ENCODE measurements around the gene UVRAG. TPM values are rescaled to one million over a fixed set of nuclear protein-coding genes. Genes with fewer than 3 reads are reported as not detected.

UVRAG gene
- total RNA-seq, 6 donors from 2014 or later = 23.3 to 72.3 (median 28.5) TPM

DNA sequence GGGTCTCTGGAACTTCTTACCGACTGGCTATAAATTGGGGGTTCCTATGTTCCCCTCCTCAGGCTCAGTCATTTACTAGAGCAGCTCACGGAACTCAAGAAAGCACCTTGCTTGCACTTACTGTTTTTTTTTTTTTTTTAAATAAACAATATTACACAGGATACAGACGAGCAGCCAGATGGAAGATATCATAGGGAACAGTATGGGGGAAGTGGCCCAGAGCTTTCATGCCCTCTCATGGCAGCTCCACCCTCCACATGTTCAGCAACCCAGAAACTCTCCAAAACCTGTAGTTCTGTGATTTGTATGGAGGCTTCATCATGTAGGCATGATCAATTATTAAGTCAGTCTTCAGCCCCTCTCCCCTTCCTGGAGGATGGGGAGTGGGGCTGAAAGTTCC is 7.5 kb downstream of the UVRAG start:
- Histone ChIP-seq H3K9me3 (no peaks in the 10 kb centered on the region), H3K27me3 (no peaks in the 10 kb centered on the region), H3K4me1 (peaks cover 46 to 84% (median 62%) of the 10 kb centered on the region in 4 donors), H3K36me3 (no peaks in the 10 kb centered on the region), H3K27ac (peak overlapping the region in 2 of 4 donors; percentile 9 to 27), H3K4me3 (no peak overlapping the region)
- no peak for TF ChIP-seq EP300 (IDR thresholded peaks at IDR 0.05)
- TF ChIP-seq POLR2A (IDR thresholded peaks at IDR 0.05) = no peak
- no peak for TF ChIP-seq POLR2AphosphoS5 (IDR thresholded peaks at IDR 0.05)
- TF ChIP-seq, protein P1, sequence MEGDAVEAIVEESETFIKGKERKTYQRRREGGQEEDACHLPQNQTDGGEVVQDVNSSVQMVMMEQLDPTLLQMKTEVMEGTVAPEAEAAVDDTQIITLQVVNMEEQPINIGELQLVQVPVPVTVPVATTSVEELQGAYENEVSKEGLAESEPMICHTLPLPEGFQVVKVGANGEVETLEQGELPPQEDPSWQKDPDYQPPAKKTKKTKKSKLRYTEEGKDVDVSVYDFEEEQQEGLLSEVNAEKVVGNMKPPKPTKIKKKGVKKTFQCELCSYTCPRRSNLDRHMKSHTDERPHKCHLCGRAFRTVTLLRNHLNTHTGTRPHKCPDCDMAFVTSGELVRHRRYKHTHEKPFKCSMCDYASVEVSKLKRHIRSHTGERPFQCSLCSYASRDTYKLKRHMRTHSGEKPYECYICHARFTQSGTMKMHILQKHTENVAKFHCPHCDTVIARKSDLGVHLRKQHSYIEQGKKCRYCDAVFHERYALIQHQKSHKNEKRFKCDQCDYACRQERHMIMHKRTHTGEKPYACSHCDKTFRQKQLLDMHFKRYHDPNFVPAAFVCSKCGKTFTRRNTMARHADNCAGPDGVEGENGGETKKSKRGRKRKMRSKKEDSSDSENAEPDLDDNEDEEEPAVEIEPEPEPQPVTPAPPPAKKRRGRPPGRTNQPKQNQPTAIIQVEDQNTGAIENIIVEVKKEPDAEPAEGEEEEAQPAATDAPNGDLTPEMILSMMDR (IDR thresholded peaks at IDR 0.05) = no peak
- DNase-seq = no peak
- 57 to 61% methylated on average over 3 of the region's 3 CpGs for WGBS, 2 donors
- no peak for ATAC-seq (ENCODE audit: low FRiP score in 2 of 2)

DNA sequence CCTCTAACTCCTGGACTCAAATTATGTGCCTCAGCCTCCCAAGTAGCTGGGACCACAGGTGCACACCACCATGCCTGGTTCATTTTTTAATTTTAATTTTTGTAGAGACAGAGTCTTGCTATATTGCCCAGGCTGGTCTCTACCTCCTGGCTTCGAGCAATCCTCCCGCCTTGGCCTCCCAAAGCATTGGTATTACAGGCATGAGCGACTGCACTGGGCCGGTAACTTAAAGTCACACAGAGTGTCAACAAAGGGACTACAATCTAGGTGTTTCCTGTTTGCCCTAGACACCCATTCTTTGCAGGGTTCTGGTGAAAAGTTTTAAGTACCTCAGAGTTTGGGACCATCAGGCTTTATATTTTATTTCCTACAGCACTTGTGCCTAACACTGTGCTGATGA is 8.4 kb downstream of the UVRAG start:
- Histone ChIP-seq H3K4me1 (peaks cover 54 to 81% (median 63%) of the 10 kb centered on the region in 4 donors), H3K27me3 (no peaks in the 10 kb centered on the region), H3K9me3 (no peaks in the 10 kb centered on the region), H3K4me3 (no peak overlapping the region), H3K27ac (peak overlapping the region in 2 of 4 donors; percentile 9 to 27), H3K36me3 (no peaks in the 10 kb centered on the region)
- no peak for TF ChIP-seq POLR2AphosphoS5 (IDR thresholded peaks at IDR 0.05)
- no peak for TF ChIP-seq POLR2A (IDR thresholded peaks at IDR 0.05)
- TF ChIP-seq EP300 (IDR thresholded peaks at IDR 0.05) = no peak
- TF ChIP-seq, protein P1 (IDR thresholded peaks at IDR 0.05) = no peak
- 82 to 91% methylated on average over 4 of the region's 4 CpGs for WGBS, 2 donors
- DNase-seq (no peak), ATAC-seq (ENCODE audit: low FRiP score in 2 of 2) (no peak)

DNA sequence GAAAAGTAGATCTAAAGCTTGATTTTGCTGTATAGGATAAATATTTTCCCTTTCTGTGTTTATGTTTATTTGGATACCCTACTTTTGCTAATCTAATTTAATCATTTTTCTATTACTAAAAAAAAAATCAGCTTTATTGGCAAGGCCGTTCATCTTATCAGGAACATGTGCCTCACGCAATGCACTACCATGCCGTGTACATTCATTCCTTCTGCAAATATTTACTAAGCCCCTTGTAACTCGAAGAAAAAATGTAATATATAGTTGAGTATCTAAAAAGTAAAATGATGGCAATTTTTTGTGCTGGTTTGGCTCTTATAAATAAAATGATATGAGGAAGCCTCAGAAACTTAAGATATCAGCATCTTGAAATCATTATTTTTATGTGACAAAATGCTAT is 8.9 kb downstream of the UVRAG start:
- TF ChIP-seq EP300 (IDR thresholded peaks at IDR 0.05) (no peak), POLR2A (IDR thresholded peaks at IDR 0.05) (no peak), POLR2AphosphoS5 (IDR thresholded peaks at IDR 0.05) (no peak)
- TF ChIP-seq, protein P1 (IDR thresholded peaks at IDR 0.05) = no peak
- Histone ChIP-seq H3K36me3 (no peaks in the 10 kb centered on the region), H3K4me3 (peak overlapping the region in 1 of 4 donors; percentile 23), H3K27ac (peak overlapping the region in 3 of 4 donors; percentile 9 to 45 (median 18)), H3K4me1 (peaks cover 54 to 78% (median 59%) of the 10 kb centered on the region in 4 donors), H3K9me3 (no peaks in the 10 kb centered on the region), H3K27me3 (no peaks in the 10 kb centered on the region)
- ATAC-seq (ENCODE audit: low FRiP score in 2 of 2) (no peak), DNase-seq (no peak)
- WGBS, 2 donors = 41 to 42% methylated on average over 4 of the region's 4 CpGs

DNA sequence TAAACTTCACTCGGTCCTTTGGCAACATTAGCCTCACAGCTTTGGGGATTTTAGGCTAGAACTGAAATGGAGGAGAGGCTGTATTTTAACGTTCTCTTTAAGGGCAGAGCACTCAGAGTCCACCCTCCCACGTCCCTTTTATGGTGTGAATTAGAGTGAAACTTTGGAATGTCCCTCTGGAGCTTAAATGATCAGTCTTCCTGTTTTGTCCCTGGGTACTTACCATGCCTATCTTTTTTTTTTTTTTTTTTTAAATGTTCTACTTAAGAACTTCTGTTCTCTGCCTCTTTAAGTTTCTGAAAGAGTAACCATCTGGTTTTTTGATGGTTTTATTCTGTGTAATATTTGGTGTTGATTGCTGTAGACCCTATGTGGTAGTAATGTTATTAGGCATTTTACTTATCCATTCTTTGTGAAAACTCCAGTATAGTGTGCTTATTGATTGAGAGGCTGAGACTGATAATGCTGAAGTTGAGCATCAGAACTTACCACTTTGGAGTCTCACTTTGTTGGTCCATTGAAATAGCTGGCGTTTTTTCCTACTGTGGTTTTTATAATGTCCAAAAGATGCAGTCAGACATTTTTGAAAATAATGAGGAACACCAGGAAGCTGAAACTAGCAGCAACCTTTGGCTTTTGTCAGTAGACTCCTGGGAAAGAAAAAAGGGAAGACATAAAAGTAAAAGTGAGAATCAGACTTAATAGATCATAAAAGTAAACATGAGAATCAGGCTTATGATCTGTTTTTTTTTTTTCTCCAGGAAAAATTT is 11.6 kb downstream of the UVRAG start:
- H3K4me3 ChIP-seq = peak overlapping the region in 1 of 4 donors; percentile 8

More for the DNA sequence above, 11.6 kb downstream of the UVRAG start:
- no peaks in the 10 kb centered on the region for H3K9me3 ChIP-seq
- TF ChIP-seq, protein P1 (IDR thresholded peaks at IDR 0.05) = no peak
- TF ChIP-seq POLR2AphosphoS5 (IDR thresholded peaks at IDR 0.05) (no peak), POLR2A (IDR thresholded peaks at IDR 0.05) (no peak), EP300 (IDR thresholded peaks at IDR 0.05) (no peak)
- H3K27me3 ChIP-seq = no peaks in the 10 kb centered on the region
- DNase-seq (no peak), ATAC-seq (ENCODE audit: low FRiP score in 2 of 2) (peak in 1 of 2 donors; percentile 87)
- peak overlapping the region; percentile 45 to 80 (median 62) for H3K27ac ChIP-seq
- 17 to 18% methylated on average over 4 of the region's 4 CpGs for WGBS, 2 donors
- no peaks in the 10 kb centered on the region for H3K36me3 ChIP-seq
- H3K4me1 ChIP-seq = peaks cover 53 to 60% (median 54%) of the 10 kb centered on the region in 4 donors

Data from upper lobe of left lung (tissue), 6 donors.